A673 (cell line): ENCODE measurements around the gene TLE1. TPM values are rescaled to one million over a fixed set of nuclear protein-coding genes. Genes with fewer than 3 reads are reported as not detected.

ENCODE experiments used
- BruUV-seq: library from RNA; stranded (reverse); fragments of 400-500 nt; replicated peaks from 2 replicates; lab custom pipeline; 2021; lab: Mats Ljungman, UMichigan
- CTCF ChIA-PET: fragments of 300-600 bp; sonication (Branson Sonifier 250); formaldehyde crosslinking; loops from one replicate; lab custom pipeline; 2022; ENCODE audit warnings: antibody characterized with exemption; lab: Charles Lee
- POLR2A ChIA-PET: fragments of 300-600 bp; sonication (Branson Sonifier 250); formaldehyde crosslinking; loops from one replicate; lab custom pipeline; 2022; ENCODE audit warnings: antibody characterized with exemption; ENCODE audit not compliant: low non-redundant PET; lab: Charles Lee
- DNase-seq: peaks from one replicate; pipeline ENCODE4 v3.0.0-alpha.2; 2015; ENCODE audit warnings: low spot score
- H3K27ac ChIP-seq: fragments of 200-600 bp; sonication (generic); 2 replicates; pipeline ENCODE4 v1.5.1; 2016; ENCODE audit warnings: mixed run types, low read depth, mild to moderate bottlenecking, mixed read lengths, antibody characterized with exemption, low read length; ENCODE audit not compliant: poor library complexity, severe bottlenecking
- H3K27me3 ChIP-seq: fragments of 200-600 bp; sonication (generic); replicated peaks from 2 replicates; pipeline ENCODE4 v1.6.1; 2017; ENCODE audit warnings: mixed run types, low read depth, mild to moderate bottlenecking, mixed read lengths, antibody characterized with exemption, low read length; ENCODE audit not compliant: insufficient read depth, poor library complexity
- H3K36me3 ChIP-seq: fragments of 200-600 bp; sonication (generic); 2 replicates; pipeline ENCODE4 v1.6.1; 2016; ENCODE audit warnings: mixed run types, mild to moderate bottlenecking, mixed read lengths, antibody characterized with exemption, low read length; ENCODE audit not compliant: insufficient read depth, poor library complexity, severe bottlenecking
- H3K4me1 ChIP-seq: fragments of 200-600 bp; sonication (generic); 2 replicates; pipeline ENCODE4 v1.6.1; 2017; ENCODE audit warnings: mixed run types, mild to moderate bottlenecking, mixed read lengths, antibody characterized with exemption, low read length; ENCODE audit not compliant: insufficient read depth, poor library complexity, severe bottlenecking
- H3K4me3 ChIP-seq: fragments of 200-600 bp; sonication (generic); 2 replicates; pipeline ENCODE4 v1.5.1; 2016; ENCODE audit warnings: low read depth, mixed run types, mild to moderate bottlenecking, mixed read lengths, low read length; ENCODE audit not compliant: poor library complexity, severe bottlenecking
- H3K9me3 ChIP-seq: fragments of 200-600 bp; sonication (generic); 2 replicates; pipeline ENCODE4 v1.6.1; 2016; ENCODE audit warnings: mixed run types, low read depth, mild to moderate bottlenecking, mixed read lengths, antibody characterized with exemption, low read length; ENCODE audit not compliant: poor library complexity, severe bottlenecking
- EZH2 ChIP-seq: fragments of 200-600 bp; sonication (generic); IDR thresholded peaks from 2 replicates; pipeline ENCODE4 v1.6.1; 2017; ENCODE audit warnings: borderline replicate concordance, low read depth, mild to moderate bottlenecking, mixed read lengths, antibody characterized with exemption, low read length; ENCODE audit not compliant: poor library complexity, severe bottlenecking
- intact Hi-C: fragments of 100-400 bp; cut with micrococcal nuclease; formaldehyde crosslinking; loops from one replicate; pipeline ENCODE4 v1.10.0; 2022; ENCODE audit not compliant: unreplicated experiment
- total RNA-seq: library from RNA; stranded (reverse); gene quantifications from 2 replicates; pipeline ENCODE4 v1.2.3, GENCODE V29; 2021
- TF ChIP-seq, protein P1 (sequence below): fragments of 300-800, 200-600 bp; sonication (generic); conservative IDR thresholded peaks from 2 replicates; pipeline ENCODE4 v1.5.1; 2017; ENCODE audit warnings: low read depth, mild to moderate bottlenecking, antibody characterized with exemption, low read length, moderate library complexity, mixed read lengths

Gene TLE1
- total RNA-seq, 1 experiment from 2014 or later, result 2.2 TPM

DNA sequence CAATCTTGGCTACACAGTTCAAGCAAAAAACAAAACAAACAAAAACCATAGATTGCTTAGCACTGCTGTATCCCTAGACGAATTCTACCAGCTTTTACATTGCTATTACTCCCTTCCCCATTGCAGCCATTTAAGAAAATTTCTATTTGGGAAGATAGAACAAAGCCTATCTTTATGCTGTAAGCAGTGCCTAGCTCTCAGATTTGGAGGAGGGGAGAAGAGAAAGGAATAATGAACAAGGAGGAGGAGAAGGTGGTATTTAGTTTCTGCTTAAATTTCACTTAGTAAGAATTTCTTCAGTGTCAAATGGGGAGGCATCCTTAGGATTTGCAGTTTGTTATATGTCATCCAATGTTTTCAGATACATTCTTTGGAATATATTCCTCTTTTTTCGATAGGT lies 16.2 kb upstream of the TLE1 start:
- Histone ChIP-seq H3K9me3 (no peaks in the 10 kb centered on the region), H3K27ac (no peak overlapping the region), H3K36me3 (no peaks in the 10 kb centered on the region), H3K4me1 (no peaks in the 10 kb centered on the region), H3K4me3 (no peak overlapping the region), H3K27me3 (no peaks in the 10 kb centered on the region)
- CTCF ChIA-PET, result no interaction called here
- intact Hi-C loops, result no loop called here
- no peak for DNase-seq
- TF ChIP-seq, protein P1, sequence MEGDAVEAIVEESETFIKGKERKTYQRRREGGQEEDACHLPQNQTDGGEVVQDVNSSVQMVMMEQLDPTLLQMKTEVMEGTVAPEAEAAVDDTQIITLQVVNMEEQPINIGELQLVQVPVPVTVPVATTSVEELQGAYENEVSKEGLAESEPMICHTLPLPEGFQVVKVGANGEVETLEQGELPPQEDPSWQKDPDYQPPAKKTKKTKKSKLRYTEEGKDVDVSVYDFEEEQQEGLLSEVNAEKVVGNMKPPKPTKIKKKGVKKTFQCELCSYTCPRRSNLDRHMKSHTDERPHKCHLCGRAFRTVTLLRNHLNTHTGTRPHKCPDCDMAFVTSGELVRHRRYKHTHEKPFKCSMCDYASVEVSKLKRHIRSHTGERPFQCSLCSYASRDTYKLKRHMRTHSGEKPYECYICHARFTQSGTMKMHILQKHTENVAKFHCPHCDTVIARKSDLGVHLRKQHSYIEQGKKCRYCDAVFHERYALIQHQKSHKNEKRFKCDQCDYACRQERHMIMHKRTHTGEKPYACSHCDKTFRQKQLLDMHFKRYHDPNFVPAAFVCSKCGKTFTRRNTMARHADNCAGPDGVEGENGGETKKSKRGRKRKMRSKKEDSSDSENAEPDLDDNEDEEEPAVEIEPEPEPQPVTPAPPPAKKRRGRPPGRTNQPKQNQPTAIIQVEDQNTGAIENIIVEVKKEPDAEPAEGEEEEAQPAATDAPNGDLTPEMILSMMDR, result no peak
- TF ChIP-seq EZH2, result no peak
- no TSS peak for BruUV-seq
- POLR2A ChIA-PET, result no interaction called here

DNA sequence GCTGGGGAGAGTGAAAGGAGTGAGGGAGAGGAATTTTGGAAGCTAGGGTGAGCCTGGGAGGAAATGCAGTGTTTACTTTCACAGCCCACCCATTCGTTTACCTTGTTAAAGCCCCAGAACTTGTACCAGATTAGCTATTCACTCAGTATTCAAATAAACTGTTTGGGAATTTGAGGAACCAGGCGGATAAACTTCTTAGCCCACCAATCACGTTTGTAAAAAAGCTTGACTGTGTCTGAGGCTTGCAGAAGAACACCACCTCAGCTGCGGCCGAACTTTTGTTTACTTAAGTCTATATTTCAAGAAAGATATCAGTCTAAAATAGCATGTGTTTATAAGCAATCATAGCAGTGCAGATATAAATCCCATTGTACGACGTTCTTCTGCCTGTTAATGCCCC lies 5.2 kb upstream of the TLE1 start:
- Histone ChIP-seq H3K4me3 (no peak overlapping the region), H3K27ac (no peak overlapping the region), H3K27me3 (peaks cover 10% of the 10 kb centered on the region), H3K4me1 (no peaks in the 10 kb centered on the region), H3K36me3 (no peaks in the 10 kb centered on the region), H3K9me3 (no peaks in the 10 kb centered on the region)
- ChIA-PET CTCF (no interaction called here), POLR2A (no interaction called here)
- TF ChIP-seq EZH2, result no peak
- TF ChIP-seq, protein P1, result no peak
- no peak for DNase-seq
- intact Hi-C loops, result no loop called here
- BruUV-seq, result no TSS peak

DNA sequence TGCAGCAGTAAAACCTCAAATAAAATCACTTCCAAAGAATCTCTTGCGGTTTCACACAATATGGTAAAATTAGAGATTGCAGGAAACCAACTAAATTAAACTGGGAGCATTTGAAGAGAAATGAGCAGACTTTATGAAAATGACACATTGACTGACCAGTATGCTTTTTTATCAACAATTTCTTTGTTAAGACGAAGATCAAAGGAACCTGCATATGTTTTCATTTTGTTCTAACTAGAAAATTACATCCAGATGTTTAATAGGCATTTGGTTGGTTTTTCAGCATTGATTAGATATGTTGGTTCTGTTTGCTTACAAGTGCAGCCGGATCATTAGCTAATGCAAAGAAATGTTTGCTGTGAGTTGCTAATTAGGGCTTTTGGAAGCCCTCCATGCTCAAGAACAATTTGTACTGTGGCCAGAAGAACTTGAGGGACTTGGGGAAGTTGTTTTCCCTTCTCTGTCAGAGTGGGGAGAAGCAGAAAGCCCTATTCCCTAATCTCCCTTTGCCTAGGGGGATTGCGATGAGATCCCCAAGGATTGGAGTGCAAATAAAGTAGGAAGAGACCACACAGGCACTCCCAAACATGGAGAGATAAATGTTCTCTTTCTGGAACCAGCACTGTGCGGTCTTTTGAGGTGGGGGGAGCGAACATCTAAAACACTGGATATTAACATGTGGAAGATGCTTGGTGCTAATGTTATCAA lies 4.5 kb upstream of the TLE1 start:
- peaks cover 14% of the 10 kb centered on the region for H3K27me3 ChIP-seq
- intact Hi-C loops, result no loop called here
- H3K9me3 ChIP-seq, result no peaks in the 10 kb centered on the region
- BruUV-seq, result no TSS peak
- H3K27ac ChIP-seq, result no peak overlapping the region
- no peak for DNase-seq
- CTCF ChIA-PET, result no interaction called here
- no peaks in the 10 kb centered on the region for H3K36me3 ChIP-seq
- H3K4me1 ChIP-seq, result no peaks in the 10 kb centered on the region
- no peak for TF ChIP-seq EZH2
- TF ChIP-seq, protein P1, result no peak
- H3K4me3 ChIP-seq, result no peak overlapping the region
- POLR2A ChIA-PET, result no interaction called here
